BE2C (cell line): Measurements from ENCODE around the gene MYO18A.
A peak's percentile ranks its signal among the peaks of the same experiment; 100 is the strongest.

Experiments used
- DNase-seq: peaks from one replicate; pipeline ENCODE4 v3.0.0-alpha.2; 2020
- H3K27me3 ChIP-seq: fragments of 250-450 bp; sonication (Bioruptor Pico); 2 replicates; pipeline ENCODE4 v1.5.1; 2020; ENCODE audit warnings: mild to moderate bottlenecking
- H3K36me3 ChIP-seq: fragments of 250-450 bp; sonication (Bioruptor Pico); 2 replicates; pipeline ENCODE4 v1.5.1; 2020; ENCODE audit warnings: mild to moderate bottlenecking
- H3K4me1 ChIP-seq: fragments of 250-450 bp; sonication (Bioruptor Pico); 2 replicates; pipeline ENCODE4 v1.5.1; 2020
- H3K4me3 ChIP-seq: 2 replicates; pipeline ENCODE4 v1.5.1; 2011; ENCODE audit warnings: low read depth, low read length
- H3K9me3 ChIP-seq: fragments of 250-450 bp; sonication (Bioruptor Pico); 2 replicates; pipeline ENCODE4 v1.5.1; 2020
- TF ChIP-seq, protein P1 (sequence below): IDR thresholded peaks from 2 replicates; pipeline ENCODE4 v1.5.1; 2012; ENCODE audit warnings: mild to moderate bottlenecking, low read depth, low read length

MYO18A gene

DNA sequence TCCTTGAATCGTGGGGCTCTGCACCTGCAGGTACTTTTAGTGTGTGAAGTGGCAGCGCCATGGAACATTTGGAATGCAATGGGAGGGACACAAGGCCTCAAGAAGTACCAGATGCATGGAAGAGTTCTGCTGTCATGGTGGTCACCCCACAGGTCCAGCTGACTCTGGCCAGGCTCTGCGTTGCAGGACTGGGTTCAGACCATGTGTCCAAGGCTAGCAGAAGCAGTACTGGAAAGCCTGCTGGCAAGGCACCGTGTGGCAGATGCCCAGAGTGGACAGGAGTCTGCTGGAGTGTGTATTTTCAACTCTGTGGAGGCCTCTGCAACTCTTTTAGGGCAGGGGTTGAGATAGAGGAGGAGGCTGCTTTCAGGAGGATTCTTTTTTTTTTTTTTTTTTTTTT lies 135.2 kb downstream of the MYO18A start:
- no peak for DNase-seq
- TF ChIP-seq, protein P1, sequence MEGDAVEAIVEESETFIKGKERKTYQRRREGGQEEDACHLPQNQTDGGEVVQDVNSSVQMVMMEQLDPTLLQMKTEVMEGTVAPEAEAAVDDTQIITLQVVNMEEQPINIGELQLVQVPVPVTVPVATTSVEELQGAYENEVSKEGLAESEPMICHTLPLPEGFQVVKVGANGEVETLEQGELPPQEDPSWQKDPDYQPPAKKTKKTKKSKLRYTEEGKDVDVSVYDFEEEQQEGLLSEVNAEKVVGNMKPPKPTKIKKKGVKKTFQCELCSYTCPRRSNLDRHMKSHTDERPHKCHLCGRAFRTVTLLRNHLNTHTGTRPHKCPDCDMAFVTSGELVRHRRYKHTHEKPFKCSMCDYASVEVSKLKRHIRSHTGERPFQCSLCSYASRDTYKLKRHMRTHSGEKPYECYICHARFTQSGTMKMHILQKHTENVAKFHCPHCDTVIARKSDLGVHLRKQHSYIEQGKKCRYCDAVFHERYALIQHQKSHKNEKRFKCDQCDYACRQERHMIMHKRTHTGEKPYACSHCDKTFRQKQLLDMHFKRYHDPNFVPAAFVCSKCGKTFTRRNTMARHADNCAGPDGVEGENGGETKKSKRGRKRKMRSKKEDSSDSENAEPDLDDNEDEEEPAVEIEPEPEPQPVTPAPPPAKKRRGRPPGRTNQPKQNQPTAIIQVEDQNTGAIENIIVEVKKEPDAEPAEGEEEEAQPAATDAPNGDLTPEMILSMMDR, result no peak

DNA sequence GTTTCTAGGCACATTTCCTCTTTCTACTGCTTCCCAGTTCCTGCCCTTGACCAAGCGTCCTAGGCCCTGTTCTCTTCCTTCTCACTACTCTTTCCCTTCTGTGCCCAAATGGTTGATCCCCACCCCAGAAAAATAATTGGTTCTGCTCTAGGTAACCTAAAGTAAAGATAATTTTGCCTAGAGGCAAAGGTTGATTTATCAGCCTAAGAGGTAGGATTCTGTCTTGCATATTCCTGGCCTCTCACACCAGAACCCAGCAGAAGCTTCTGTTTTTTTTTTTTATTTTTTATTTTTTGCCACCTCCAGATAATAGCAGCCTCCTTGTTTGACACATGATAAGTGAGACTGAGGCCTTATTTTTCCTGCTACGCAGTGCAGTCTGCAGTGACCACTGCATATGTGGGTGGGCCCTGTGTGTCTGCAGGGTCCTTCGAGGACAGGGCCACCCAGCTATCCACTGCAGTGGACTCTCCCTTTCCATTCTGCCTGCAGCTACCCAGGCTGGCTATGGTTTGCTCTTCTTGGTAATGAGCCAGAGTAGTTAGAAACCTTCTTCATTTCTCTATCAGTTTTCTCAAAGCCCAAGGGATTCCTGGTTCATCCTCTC lies 136.6 kb downstream of the MYO18A start:
- Histone ChIP-seq H3K9me3 (no peaks in the 10 kb centered on the region), H3K4me3 (no peak overlapping the region), H3K27me3 (no peaks in the 10 kb centered on the region), H3K4me1 (peaks cover 22% of the 10 kb centered on the region), H3K36me3 (no peaks in the 10 kb centered on the region)
- DNase-seq, result no peak
- TF ChIP-seq, protein P1, result no peak

More for the DNA sequence above, 135.2 kb downstream of the MYO18A start:
- H3K4me3 ChIP-seq, result no peak overlapping the region
- H3K4me1 ChIP-seq, result peaks cover 29% of the 10 kb centered on the region
- H3K27me3 ChIP-seq, result no peaks in the 10 kb centered on the region
- H3K9me3 ChIP-seq, result no peaks in the 10 kb centered on the region
- no peaks in the 10 kb centered on the region for H3K36me3 ChIP-seq

DNA sequence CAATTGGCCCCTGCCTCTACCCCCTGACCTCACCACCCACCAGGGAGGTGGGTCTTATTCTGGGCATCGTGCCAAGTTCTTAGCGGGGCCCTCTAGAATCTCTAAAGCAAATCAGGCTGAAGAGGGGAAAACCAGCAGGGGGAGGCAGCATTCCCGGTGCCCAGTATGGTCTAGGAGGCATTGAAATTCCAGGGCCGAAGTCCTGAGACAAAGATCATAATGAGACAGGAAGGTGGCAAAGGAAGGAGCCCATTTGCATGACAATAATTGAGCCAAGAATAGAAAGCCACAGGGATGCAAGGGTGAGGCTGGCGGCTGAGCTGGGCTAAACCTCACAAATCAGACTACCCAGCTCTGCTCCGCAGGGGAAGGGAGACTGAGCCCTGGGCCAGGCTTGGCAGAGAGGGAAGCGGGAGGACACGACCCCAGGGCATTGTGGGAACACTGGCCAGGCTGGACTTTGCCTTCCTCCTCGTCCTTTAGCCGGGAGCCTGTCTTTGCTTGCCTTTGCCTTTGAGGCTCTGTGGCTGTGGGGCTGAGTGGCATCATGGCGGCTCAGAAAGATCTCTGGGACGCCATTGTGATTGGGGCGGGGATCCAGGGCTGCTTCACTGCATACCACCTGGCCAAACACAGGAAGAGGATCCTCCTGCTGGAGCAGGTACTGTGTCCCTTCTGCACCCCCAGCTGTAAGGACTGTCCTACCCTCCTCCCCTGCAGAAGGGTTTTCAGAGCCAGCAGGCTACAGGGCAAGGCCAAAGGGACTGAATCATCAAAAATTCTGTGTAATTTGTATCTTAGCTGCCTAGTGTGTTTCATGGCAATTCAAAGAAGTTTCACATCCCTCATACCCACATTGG lies 137.3 kb downstream of the MYO18A start, which contains the start of gene PIPOX:
PIPOX (plus strand) TSS at position 463 of the 860 bp plus-strand sequence; CDS start at position 548, 85 bp downstream.
- Histone ChIP-seq H3K27me3 (no peaks in the 10 kb centered on the region), H3K4me1 (peaks cover 24% of the 10 kb centered on the region), H3K4me3 (no peak within 1 kb of the TSS; the same call in 1 of the 2 replicates), H3K9me3 (no peaks in the 10 kb centered on the region), H3K36me3 (no peaks in the 10 kb centered on the region)
- TF ChIP-seq, protein P1, result peak; percentile 52
- DNase-seq, result peak; percentile 71

DNA sequence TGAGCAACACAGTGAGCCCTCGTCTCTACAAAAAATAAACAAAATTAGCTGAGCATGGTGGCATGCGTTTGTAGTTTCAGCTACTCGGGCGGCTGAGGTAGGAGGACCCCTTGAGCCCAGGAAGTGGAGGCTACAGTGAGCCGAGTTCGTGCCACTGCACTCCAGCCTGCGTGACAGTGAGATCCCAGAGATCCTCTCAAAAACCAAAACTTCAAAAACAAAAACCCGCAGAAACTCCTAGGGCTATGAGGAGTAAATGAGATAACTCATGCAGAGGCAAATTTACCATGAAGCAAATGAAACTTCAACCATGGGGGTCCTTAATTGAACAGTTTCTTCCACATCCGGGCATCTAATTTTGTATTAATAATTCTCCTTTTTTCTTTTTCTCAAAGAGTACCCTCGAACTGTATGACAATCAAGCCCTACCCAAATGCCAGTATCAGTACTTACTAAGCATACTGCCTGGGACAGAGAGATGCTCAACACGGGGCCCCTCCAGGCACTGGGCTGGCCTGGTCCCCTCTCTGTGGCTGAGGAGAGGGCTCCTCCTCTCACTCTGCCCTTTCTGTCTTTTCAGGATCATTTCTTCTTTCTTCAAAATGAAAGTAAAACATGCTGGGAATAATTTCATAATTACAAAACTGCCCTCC lies 138.0 kb downstream of the MYO18A start:
- Histone ChIP-seq H3K9me3 (no peaks in the 10 kb centered on the region), H3K4me3 (no peak overlapping the region; the same call in 1 of the 2 replicates), H3K4me1 (peaks cover 17% of the 10 kb centered on the region), H3K27me3 (no peaks in the 10 kb centered on the region), H3K36me3 (no peaks in the 10 kb centered on the region)
- DNase-seq, result no peak
- TF ChIP-seq, protein P1, result no peak

DNA sequence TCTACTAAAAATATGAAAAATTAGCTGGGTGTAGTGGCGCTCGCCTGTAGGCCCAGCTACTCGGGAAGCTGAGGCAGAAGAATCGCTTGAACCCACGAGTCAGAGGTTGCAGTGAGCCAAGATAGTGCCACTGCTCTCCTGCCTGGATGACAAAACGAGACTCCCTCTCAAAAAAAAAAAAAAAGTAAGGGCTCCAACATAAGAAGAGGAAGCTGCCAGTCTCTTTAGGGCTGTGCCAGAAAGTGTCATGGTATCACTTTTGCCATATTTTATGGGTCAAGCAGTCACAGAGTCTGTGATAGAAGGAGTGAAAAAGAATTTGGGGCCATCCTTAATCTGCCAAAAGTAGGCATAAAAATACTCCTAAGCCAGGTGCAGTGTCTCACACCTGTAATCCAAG lies 138.6 kb downstream of the MYO18A start:
- no peak overlapping the region for H3K4me3 ChIP-seq
- no peaks in the 10 kb centered on the region for H3K27me3 ChIP-seq
- no peak for DNase-seq

More for the DNA sequence above, 138.6 kb downstream of the MYO18A start:
- Histone ChIP-seq H3K9me3 (no peaks in the 10 kb centered on the region), H3K4me1 (peaks cover 17% of the 10 kb centered on the region), H3K36me3 (no peaks in the 10 kb centered on the region)
- TF ChIP-seq, protein P1, result no peak
